HG02763 (cell line): Measurements from ENCODE around the gene VAPB.

ENCODE experiments used
- ATAC-seq: cut with Tn5 transposase; IDR thresholded peaks from one replicate; pipeline ENCODE4 v1.9.1; 2021; ENCODE audit warnings: mild to moderate bottlenecking, moderate library complexity; ENCODE audit not compliant: unreplicated experiment

VAPB gene

GRCh38 chr20:58479726-58480440, 90.9 kb downstream of the VAPB start:
- no peak for ATAC-seq

GRCh38 chr20:58480551-58481336, 91.7 kb downstream of the VAPB start:
- no peak for ATAC-seq

- ATAC-seq, result no peak
These were observed 92.5 kb downstream of the VAPB start for GRCh38 chr20:58481481-58482021.

- no peak for ATAC-seq
These were observed 93.4 kb downstream of the VAPB start for GRCh38 chr20:58482416-58482815.

GRCh38 chr20:58483051-58483450, 94.0 kb downstream of the VAPB start:
- ATAC-seq, result no peak

GRCh38 chr20:58483470-58483869, 94.4 kb downstream of the VAPB start:
- no peak for ATAC-seq

- no peak for ATAC-seq
These were observed 96.4 kb downstream of the VAPB start for GRCh38 chr20:58485393-58485792.

GRCh38 chr20:58486207-58486606, 97.2 kb downstream of the VAPB start:
- ATAC-seq, result no peak

- ATAC-seq, result no peak
These were observed 103.2 kb downstream of the VAPB start for GRCh38 chr20:58492074-58492718.

- no peak for ATAC-seq
These were observed 103.9 kb downstream of the VAPB start for GRCh38 chr20:58492795-58493524.

GRCh38 chr20:58494923-58495622, 106.0 kb downstream of the VAPB start:
- no peak for ATAC-seq

- ATAC-seq, result no peak
These were observed 106.8 kb downstream of the VAPB start for GRCh38 chr20:58495623-58496428.

- no peak for ATAC-seq
These were observed 107.4 kb downstream of the VAPB start for GRCh38 chr20:58496429-58496769.

- no peak for ATAC-seq
These were observed 108.1 kb downstream of the VAPB start for GRCh38 chr20:58497076-58497641.

- ATAC-seq, result no peak
These were observed 108.9 kb downstream of the VAPB start for GRCh38 chr20:58497724-58498469.

- ATAC-seq, result no peak
These were observed 109.5 kb downstream of the VAPB start for GRCh38 chr20:58498470-58499068.

- no peak for ATAC-seq
These were observed 111.2 kb downstream of the VAPB start for GRCh38 chr20:58500256-58500655.
